Liver (tissue), 3 donors: Measurements from ENCODE around the gene RLBP1.

ENCODE experiments used
- EGR1 ChIP-seq, 2 donors: IDR thresholded peaks; 2 replicates each; pipeline ENCODE4 v1.6.1; 2016 to 2018; ENCODE audit warnings: antibody characterized with exemption in 2 of 2, low read depth in 2 of 2
- GABPA ChIP-seq, 2 donors: IDR thresholded peaks in 1 of 2; conservative IDR thresholded peaks in 1 of 2; 2 replicates each; pipeline ENCODE4 v1.6.1; 2016; ENCODE audit warnings: antibody characterized with exemption in 2 of 2, mild to moderate bottlenecking in 1 of 2, moderate library complexity in 1 of 2
- MAX ChIP-seq: IDR thresholded peaks from 2 replicates; pipeline ENCODE4 v1.6.1; 2016; ENCODE audit warnings: antibody characterized with exemption
- RAD21 ChIP-seq, 2 donors: IDR thresholded peaks; 2 replicates each; pipeline ENCODE4 v1.6.1; 2016; ENCODE audit warnings: antibody characterized with exemption in 2 of 2, mild to moderate bottlenecking in 2 of 2
- SP1 ChIP-seq: IDR thresholded peaks from 2 replicates; pipeline ENCODE4 v1.6.1; 2018; ENCODE audit warnings: antibody characterized with exemption, mild to moderate bottlenecking
- TAF1 ChIP-seq: conservative IDR thresholded peaks from 2 replicates; pipeline ENCODE4 v1.6.1; 2016; ENCODE audit warnings: antibody characterized with exemption, mild to moderate bottlenecking
- TF ChIP-seq, protein P1 (sequence below): fragments of 150-350 bp; IDR thresholded peaks from 2 replicates; pipeline ENCODE4 v1.5.1; 2017; ENCODE audit warnings: improper control_type of control experiment, low read depth, low read length; ENCODE audit not compliant: missing input control
- TF ChIP-seq, protein P2 (sequence below): IDR thresholded peaks from 2 replicates; pipeline ENCODE4 v1.6.1; 2016; ENCODE audit warnings: antibody characterized with exemption
- donor health status: healthy.
- donor health status: healthy.

DNA sequence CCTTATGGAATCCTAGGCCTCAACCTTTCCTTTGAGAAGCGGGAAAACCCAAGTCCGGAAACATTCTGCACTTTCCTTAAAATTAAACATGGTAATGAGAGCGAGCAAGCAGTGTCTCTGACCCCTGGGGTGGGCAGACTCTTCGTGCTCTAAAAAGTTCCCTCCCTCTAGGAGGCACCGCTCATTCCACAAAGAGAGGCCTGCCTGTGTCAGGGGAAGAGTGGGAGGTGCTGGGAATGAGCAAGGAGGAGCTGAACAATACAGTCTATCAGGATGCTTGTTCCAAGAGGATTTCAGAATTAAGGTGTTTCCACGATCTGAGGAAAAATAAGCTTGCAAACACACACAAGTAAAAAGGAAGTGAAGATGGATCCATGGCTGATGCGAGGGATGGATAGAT lies 6.0 kb upstream of the RLBP1 start:
- TF ChIP-seq, protein P1, sequence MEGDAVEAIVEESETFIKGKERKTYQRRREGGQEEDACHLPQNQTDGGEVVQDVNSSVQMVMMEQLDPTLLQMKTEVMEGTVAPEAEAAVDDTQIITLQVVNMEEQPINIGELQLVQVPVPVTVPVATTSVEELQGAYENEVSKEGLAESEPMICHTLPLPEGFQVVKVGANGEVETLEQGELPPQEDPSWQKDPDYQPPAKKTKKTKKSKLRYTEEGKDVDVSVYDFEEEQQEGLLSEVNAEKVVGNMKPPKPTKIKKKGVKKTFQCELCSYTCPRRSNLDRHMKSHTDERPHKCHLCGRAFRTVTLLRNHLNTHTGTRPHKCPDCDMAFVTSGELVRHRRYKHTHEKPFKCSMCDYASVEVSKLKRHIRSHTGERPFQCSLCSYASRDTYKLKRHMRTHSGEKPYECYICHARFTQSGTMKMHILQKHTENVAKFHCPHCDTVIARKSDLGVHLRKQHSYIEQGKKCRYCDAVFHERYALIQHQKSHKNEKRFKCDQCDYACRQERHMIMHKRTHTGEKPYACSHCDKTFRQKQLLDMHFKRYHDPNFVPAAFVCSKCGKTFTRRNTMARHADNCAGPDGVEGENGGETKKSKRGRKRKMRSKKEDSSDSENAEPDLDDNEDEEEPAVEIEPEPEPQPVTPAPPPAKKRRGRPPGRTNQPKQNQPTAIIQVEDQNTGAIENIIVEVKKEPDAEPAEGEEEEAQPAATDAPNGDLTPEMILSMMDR, result no peak
- TF ChIP-seq RAD21 (IDR thresholded peaks at IDR 0.05), result no peak
- no peak for TF ChIP-seq GABPA (IDR thresholded peaks at IDR 0.05 in 1 of 2, conservative IDR thresholded peaks at IDR 0.05 in 1 of 2)
- TF ChIP-seq, protein P2, sequence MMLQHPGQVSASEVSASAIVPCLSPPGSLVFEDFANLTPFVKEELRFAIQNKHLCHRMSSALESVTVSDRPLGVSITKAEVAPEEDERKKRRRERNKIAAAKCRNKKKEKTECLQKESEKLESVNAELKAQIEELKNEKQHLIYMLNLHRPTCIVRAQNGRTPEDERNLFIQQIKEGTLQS, result no peak
- no peak for TF ChIP-seq EGR1 (IDR thresholded peaks at IDR 0.05; ENCODE audit: low read depth in 2 of 2)
- no peak for TF ChIP-seq SP1
- no peak for TF ChIP-seq TAF1
- TF ChIP-seq MAX, result no peak
